ENCODE results near the gene PAQR8. TPM values are rescaled to one million over a fixed set of nuclear protein-coding genes. Genes with fewer than 3 reads are reported as not detected.

PAQR8 gene
- total and polyA plus RNA-seq, 2 of the 13 experiments (the other 11 are each of a cell fraction or from before 2014, with no cell fraction given), result 37.7 to 50.7 TPM

DNA sequence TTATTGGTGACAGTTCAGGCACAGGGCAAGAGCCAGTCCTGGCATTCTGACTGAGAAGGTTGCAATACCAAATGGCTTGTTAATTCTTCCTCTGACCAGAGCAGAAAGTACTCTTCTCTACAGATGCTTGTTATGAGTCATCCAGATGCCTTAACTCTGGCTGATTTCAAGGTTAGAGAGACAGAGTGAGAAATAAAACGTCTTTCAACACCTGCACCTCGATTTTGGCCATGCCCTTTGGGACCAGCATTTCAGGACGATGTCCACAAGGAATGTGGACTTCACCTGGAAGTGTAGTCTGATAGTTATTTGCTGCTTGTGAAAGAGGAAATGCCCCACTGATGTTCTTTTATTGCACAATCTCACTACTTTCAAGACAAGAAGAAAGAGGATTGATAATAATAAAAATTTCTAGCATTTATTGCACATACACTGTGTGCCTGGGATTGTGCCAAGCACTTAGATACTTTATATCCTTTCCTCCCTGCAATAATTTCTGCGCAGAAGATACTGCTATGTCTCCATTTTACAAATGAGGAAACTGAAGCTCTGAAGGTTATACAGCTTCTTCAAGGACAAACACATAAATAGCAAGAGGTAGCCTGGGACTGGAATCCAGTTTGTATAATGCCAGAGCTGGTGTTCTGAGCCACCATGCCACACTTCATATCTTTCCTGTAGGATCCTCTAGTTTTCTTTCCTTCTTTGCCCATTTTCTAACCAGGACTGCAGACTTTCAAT is 43.9 kb upstream of the PAQR8 start (continued):
- TF ChIP-seq BRF2 (CRISPR knock-in tag; IDR thresholded peaks at IDR 0.05) (no peak), ZNF788 (CRISPR knock-in tag; IDR thresholded peaks at IDR 0.05; ENCODE audit: borderline replicate concordance) (no peak), ZNF772 (CRISPR knock-in tag; IDR thresholded peaks at IDR 0.05) (no peak), EP300 (IDR thresholded peaks at IDR 0.05; ENCODE audit: low read depth in 2 of 2, low read length in 2 of 2) (peak in 1 of 2 experiments; percentile 32; a peak in 1 of 4 replicates), EP300 (CRISPR knock-in tag; IDR thresholded peaks at IDR 0.05; ENCODE audit: borderline replicate concordance) (no peak), FOSL2 (CRISPR knock-in tag; IDR thresholded peaks at IDR 0.05) (peak; percentile 89), ZNF891 (CRISPR knock-in tag; IDR thresholded peaks at IDR 0.05) (no peak), GABPB1 (CRISPR knock-in tag; IDR thresholded peaks at IDR 0.05) (no peak), NCOA1 (CRISPR knock-in tag; IDR thresholded peaks at IDR 0.05) (no peak), ZNF761 (CRISPR knock-in tag; conservative IDR thresholded peaks at IDR 0.05) (no peak), CBFB (CRISPR knock-in tag; IDR thresholded peaks at IDR 0.05) (no peak), TEAD2 (CRISPR knock-in tag; IDR thresholded peaks at IDR 0.05) (no peak), SRSF9 (IDR thresholded peaks at IDR 0.05; ENCODE audit: borderline replicate concordance, insufficient read depth, low read depth, low read length, poor library complexity, severe bottlenecking) (no peak), ZNF614 (CRISPR knock-in tag; IDR thresholded peaks at IDR 0.05; ENCODE audit: borderline replicate concordance) (0 out of 2 replicates have a peak, but pooled peaks have one; percentile 13), NFE2 (CRISPR knock-in tag; IDR thresholded peaks at IDR 0.05) (no peak), SAP130 (CRISPR knock-in tag; IDR thresholded peaks at IDR 0.05; ENCODE audit: low read depth) (0 out of 2 replicates have a peak, but pooled peaks have one; percentile 19), ZNF790 (CRISPR knock-in tag; IDR thresholded peaks at IDR 0.05; ENCODE audit: borderline replicate concordance) (no peak), ZNF180 (CRISPR knock-in tag; IDR thresholded peaks at IDR 0.05; ENCODE audit: borderline replicate concordance, low read depth) (no peak), ZNF253 (CRISPR knock-in tag; IDR thresholded peaks at IDR 0.05; ENCODE audit: borderline replicate concordance) (no peak), ZKSCAN8 (CRISPR knock-in tag; IDR thresholded peaks at IDR 0.05; ENCODE audit: borderline replicate concordance) (no peak), RNF219 (CRISPR knock-in tag; IDR thresholded peaks at IDR 0.05) (no peak), ZSCAN9 (CRISPR knock-in tag; IDR thresholded peaks at IDR 0.05; ENCODE audit: borderline replicate concordance) (no peak), CEBPB (IDR thresholded peaks at IDR 0.05; ENCODE audit: borderline replicate concordance, low read depth, low read length) (peak; percentile 87), ZNF326 (CRISPR knock-in tag; IDR thresholded peaks at IDR 0.05; ENCODE audit: borderline replicate concordance) (no peak), HNF4A (CRISPR knock-in tag; IDR thresholded peaks at IDR 0.05) (peak; percentile 29; the same call in 1 of the 2 replicates)
- TF ChIP-seq, protein P1, sequence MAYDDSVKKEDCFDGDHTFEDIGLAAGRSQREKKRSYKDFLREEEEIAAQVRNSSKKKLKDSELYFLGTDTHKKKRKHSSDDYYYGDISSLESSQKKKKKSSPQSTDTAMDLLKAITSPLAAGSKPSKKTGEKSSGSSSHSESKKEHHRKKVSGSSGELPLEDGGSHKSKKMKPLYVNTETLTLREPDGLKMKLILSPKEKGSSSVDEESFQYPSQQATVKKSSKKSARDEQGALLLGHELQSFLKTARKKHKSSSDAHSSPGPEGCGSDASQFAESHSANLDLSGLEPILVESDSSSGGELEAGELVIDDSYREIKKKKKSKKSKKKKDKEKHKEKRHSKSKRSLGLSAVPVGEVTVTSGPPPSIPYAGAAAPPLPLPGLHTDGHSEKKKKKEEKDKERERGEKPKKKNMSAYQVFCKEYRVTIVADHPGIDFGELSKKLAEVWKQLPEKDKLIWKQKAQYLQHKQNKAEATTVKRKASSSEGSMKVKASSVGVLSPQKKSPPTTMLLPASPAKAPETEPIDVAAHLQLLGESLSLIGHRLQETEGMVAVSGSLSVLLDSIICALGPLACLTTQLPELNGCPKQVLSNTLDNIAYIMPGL (CRISPR knock-in tag; IDR thresholded peaks at IDR 0.05; ENCODE audit: borderline replicate concordance in 1 of 2, low read depth in 1 of 2), result no peak
